DND-41 (cell line): ENCODE data around the gene B4GALNT1.

ENCODE experiments used
- CTCF ChIP-seq: IDR thresholded peaks from 2 replicates; pipeline ENCODE4 v1.5.1; 2012; ENCODE audit warnings: borderline replicate concordance, low read length, moderate library complexity, mild to moderate bottlenecking; ENCODE audit not compliant: poor library complexity, severe bottlenecking; ENCODE audit errors: extremely low read depth
- EZH2 ChIP-seq: IDR thresholded peaks from 3 replicates; pipeline ENCODE4 v1.6.1; 2012; ENCODE audit warnings: borderline replicate concordance, low read depth, mild to moderate bottlenecking, moderate library complexity, low read length, inconsistent platforms; ENCODE audit not compliant: severe bottlenecking

- no peak for TF ChIP-seq CTCF
- no peak for TF ChIP-seq EZH2
These were observed 24.9 kb downstream of the B4GALNT1 start for GRCh38 chr12:57607958-57608663.
